Thyroid gland (tissue), 4 donors: ENCODE data around the gene GP1BA.

ENCODE experiments used
- POLR2A ChIP-seq, 2 donors: fragments of 450-650 bp; IDR thresholded peaks; one replicate each; pipeline ENCODE4 v1.6.1; 2017; ENCODE audit warnings: antibody characterized with exemption in 2 of 2, mild to moderate bottlenecking in 2 of 2, moderate library complexity in 1 of 2
- TF ChIP-seq, protein P1 (sequence below), 6 experiments: fragments of 200-600 bp in 3 of 6; fragments of 450-650 bp in 3 of 6; sonication (generic) in 3 of 6; IDR thresholded peaks; one replicate each; pipeline ENCODE4 v1.5.1; 2016 to 2019; ENCODE audit warnings: antibody characterized with exemption in 6 of 6, mild to moderate bottlenecking in 2 of 6, inconsistent platforms in 1 of 6, moderate library complexity in 1 of 6

DNA sequence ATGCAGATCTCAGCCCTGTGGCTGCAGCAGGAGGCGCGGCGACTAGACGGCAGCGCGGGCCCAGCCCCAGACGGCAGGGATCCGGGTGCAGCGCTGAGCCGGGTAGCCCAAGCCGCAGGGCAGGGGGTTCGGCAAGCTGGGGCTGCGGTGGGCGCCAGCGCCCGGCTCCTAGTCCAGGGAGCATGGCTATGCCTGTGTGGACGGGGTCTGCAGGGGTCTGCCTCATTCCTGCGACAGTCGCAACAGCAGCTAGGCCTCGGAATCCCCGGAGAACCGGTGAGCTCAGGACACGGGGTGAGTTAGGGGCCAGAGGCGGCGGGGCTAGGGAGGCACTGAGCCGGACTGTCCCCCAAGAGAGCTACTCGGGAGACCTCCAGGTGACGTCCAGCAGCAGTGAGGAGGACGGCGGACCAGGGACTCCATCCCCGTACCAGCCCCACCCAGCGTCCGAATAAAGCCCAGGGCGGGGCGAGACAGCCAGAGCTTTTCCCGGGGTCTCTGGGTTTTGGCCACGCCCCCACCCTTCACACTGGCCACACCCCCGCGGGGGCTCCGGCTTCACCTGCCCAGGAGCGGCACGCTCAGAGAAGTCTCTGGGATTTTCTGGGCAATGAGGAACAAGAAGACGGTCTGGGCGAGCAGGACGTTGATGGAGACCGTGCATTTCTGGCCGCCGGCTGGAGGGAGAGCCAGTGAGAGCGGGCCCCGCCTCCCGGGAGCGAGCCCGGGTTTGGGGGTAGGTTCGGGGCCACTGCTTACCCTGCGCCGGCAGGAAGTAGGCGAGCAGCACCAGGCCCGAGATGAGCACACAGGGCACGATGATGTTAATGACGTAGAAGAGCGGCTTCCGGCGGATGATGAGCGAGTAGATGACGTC is 31.6 kb upstream of the GP1BA start:
- TF ChIP-seq, protein P1, sequence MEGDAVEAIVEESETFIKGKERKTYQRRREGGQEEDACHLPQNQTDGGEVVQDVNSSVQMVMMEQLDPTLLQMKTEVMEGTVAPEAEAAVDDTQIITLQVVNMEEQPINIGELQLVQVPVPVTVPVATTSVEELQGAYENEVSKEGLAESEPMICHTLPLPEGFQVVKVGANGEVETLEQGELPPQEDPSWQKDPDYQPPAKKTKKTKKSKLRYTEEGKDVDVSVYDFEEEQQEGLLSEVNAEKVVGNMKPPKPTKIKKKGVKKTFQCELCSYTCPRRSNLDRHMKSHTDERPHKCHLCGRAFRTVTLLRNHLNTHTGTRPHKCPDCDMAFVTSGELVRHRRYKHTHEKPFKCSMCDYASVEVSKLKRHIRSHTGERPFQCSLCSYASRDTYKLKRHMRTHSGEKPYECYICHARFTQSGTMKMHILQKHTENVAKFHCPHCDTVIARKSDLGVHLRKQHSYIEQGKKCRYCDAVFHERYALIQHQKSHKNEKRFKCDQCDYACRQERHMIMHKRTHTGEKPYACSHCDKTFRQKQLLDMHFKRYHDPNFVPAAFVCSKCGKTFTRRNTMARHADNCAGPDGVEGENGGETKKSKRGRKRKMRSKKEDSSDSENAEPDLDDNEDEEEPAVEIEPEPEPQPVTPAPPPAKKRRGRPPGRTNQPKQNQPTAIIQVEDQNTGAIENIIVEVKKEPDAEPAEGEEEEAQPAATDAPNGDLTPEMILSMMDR (IDR thresholded peaks at IDR 0.05): no peak
- no peak for TF ChIP-seq POLR2A (IDR thresholded peaks at IDR 0.05)
